Ovary (tissue), 3 donors: ENCODE results near the gene CA11.

Experiments
- CTCF ChIP-seq, 3 donors: fragments of 450-650 bp in 2 of 3; fragments of 200-600 bp in 1 of 3; IDR thresholded peaks; one replicate each; pipeline versions ENCODE4 v1.5.1 to v1.8.0; 2016 to 2022; ENCODE audit warnings: antibody characterized with exemption in 3 of 3, mild to moderate bottlenecking in 1 of 3
- EP300 ChIP-seq: sonication (generic); formaldehyde crosslinking; IDR thresholded peaks from one replicate; pipeline ENCODE4 v1.6.1; 2017; ENCODE audit warnings: antibody characterized with exemption
- POLR2A ChIP-seq: fragments of 450-650 bp; IDR thresholded peaks from one replicate; pipeline ENCODE4 v1.6.1; 2017; ENCODE audit warnings: antibody characterized with exemption, mild to moderate bottlenecking, moderate library complexity
- donor health status: DM: no; HTN: no; CAD: no.

DNA sequence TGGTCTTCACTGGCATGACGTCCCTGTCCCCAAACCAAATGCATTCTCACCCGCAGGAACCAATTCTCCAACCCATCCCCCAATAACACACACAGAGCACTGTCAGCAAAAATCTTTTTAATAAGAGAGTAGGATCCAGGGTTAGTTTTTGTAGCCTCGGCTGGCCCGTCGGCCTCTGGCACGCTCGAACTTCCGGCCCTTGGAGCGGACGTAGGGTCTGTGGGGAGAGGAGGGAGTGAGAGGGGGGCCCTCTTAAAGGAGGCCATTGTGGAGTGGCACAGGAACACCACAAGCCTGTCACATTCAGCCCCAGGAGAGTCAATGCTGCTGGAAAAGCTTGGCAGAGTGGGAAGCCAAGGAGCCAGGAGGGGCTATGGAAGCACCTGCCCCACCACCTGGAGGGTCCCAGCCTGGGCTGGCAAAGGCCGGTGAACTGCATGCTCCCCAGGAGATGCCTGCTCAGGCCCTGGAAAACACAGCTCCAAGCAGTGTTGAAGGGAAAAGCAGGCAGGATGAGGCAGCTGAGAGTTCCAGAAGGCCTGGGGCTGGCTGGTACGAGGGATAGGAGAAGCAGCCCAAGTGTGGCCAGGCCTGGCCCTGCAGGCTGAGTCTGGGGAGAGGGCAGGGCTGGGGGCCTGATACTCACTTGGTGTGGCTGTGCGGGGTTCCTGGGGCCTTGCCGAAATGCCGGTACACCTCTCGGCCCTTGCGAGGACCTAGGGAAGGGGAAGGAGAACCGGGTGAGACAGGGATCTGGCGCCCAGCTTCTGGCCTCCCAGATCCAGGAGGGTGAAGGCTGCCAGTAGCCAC lies 30.6 kb downstream of the CA11 start:
- TF ChIP-seq CTCF (IDR thresholded peaks at IDR 0.05): no peak
- no peak for TF ChIP-seq POLR2A
- no peak for TF ChIP-seq EP300
